ENCODE results near the gene MED29. TPM values are rescaled to one million over a fixed set of nuclear protein-coding genes. Genes with fewer than 3 reads are reported as not detected.

The MED29 gene
- total RNA-seq, 1 experiment from 2014 or later, result 37.1 TPM

DNA sequence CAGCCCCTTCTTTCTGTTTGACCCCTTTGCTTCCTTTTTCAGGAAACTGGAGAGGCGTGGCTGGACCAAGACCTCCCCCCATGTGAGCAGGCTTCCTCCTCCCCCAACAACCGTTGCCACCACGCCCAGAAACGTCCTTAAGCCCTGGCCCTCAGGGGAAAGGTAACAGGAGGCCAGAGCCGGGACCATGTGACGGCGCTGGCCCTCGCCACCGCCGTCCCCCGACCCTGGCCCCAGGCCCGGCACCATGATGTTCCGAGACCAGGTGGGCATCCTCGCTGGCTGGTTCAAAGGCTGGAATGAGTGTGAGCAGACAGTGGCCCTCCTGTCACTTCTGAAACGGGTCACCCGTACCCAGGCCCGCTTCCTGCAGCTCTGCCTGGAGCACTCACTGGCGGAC is 34.5 kb upstream of the MED29 start:
- no peak overlapping the region for H3K4me3 ChIP-seq (ENCODE audit: low read depth, low read length, poor library complexity, severe bottlenecking)
- no peaks in the 10 kb centered on the region for H3K4me1 ChIP-seq (ENCODE audit: insufficient read depth, low read length, poor library complexity, severe bottlenecking)
- CTCF ChIA-PET, result no interaction called here
- H3K36me3 ChIP-seq (ENCODE audit: insufficient read depth, low read length, poor library complexity, severe bottlenecking), result peaks cover 85% of the 10 kb centered on the region
- intact Hi-C loops (cut with micrococcal nuclease; ENCODE audit: unreplicated experiment), result no loop called here
- H3K27ac ChIP-seq (ENCODE audit: low read depth, low read length, poor library complexity, severe bottlenecking), result no peak overlapping the region
- POLR2A ChIA-PET (ENCODE audit: low non-redundant PET), result no interaction called here
- TF ChIP-seq, protein P1, sequence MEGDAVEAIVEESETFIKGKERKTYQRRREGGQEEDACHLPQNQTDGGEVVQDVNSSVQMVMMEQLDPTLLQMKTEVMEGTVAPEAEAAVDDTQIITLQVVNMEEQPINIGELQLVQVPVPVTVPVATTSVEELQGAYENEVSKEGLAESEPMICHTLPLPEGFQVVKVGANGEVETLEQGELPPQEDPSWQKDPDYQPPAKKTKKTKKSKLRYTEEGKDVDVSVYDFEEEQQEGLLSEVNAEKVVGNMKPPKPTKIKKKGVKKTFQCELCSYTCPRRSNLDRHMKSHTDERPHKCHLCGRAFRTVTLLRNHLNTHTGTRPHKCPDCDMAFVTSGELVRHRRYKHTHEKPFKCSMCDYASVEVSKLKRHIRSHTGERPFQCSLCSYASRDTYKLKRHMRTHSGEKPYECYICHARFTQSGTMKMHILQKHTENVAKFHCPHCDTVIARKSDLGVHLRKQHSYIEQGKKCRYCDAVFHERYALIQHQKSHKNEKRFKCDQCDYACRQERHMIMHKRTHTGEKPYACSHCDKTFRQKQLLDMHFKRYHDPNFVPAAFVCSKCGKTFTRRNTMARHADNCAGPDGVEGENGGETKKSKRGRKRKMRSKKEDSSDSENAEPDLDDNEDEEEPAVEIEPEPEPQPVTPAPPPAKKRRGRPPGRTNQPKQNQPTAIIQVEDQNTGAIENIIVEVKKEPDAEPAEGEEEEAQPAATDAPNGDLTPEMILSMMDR (conservative IDR thresholded peaks at IDR 0.05; ENCODE audit: low read depth, low read length), result no peak
- no peak for TF ChIP-seq EZH2 (IDR thresholded peaks at IDR 0.05; ENCODE audit: borderline replicate concordance, low read depth, low read length, poor library complexity, severe bottlenecking)
- DNase-seq (ENCODE audit: low spot score), result no peak
- H3K9me3 ChIP-seq (ENCODE audit: low read depth, low read length, poor library complexity, severe bottlenecking), result no peaks in the 10 kb centered on the region
- no peaks in the 10 kb centered on the region for H3K27me3 ChIP-seq (replicated peaks; ENCODE audit: insufficient read depth, low read depth, low read length, poor library complexity)
- no TSS peak for BruUV-seq (replicated peaks)

DNA sequence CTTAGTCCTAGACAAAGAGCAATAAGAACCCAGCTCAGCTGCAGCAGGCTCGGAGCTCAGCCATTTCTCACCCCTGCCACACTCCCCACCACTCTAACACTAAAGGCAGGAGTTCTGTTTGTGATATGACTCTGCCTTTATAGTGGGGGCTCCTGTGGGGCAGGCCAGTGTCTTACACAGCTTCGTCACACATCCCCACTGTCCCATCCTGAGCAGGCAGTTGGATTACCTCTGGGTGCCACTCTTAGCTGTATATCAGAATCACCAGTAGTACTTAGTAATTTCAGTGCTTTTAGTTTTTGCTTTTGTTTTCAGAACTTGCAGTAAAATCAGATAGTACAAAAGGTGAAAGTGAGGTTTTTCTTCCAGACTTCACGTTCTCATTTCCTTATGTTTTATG is 32.2 kb upstream of the MED29 start:
- intact Hi-C loops (cut with micrococcal nuclease; ENCODE audit: unreplicated experiment), result no loop called here
- H3K27ac ChIP-seq (ENCODE audit: low read depth, low read length, poor library complexity, severe bottlenecking), result no peak overlapping the region
- H3K9me3 ChIP-seq (ENCODE audit: low read depth, low read length, poor library complexity, severe bottlenecking), result no peaks in the 10 kb centered on the region
- BruUV-seq (replicated peaks), result no TSS peak
- H3K4me1 ChIP-seq (ENCODE audit: insufficient read depth, low read length, poor library complexity, severe bottlenecking), result peaks cover 13% of the 10 kb centered on the region
- TF ChIP-seq EZH2 (IDR thresholded peaks at IDR 0.05; ENCODE audit: borderline replicate concordance, low read depth, low read length, poor library complexity, severe bottlenecking), result no peak
- TF ChIP-seq, protein P1 (conservative IDR thresholded peaks at IDR 0.05; ENCODE audit: low read depth, low read length), result no peak
- H3K36me3 ChIP-seq (ENCODE audit: insufficient read depth, low read length, poor library complexity, severe bottlenecking), result peaks cover 71% of the 10 kb centered on the region
- H3K4me3 ChIP-seq (ENCODE audit: low read depth, low read length, poor library complexity, severe bottlenecking), result no peak overlapping the region
- ChIA-PET CTCF (no interaction called here), POLR2A (ENCODE audit: low non-redundant PET) (no interaction called here)
- H3K27me3 ChIP-seq (replicated peaks; ENCODE audit: insufficient read depth, low read depth, low read length, poor library complexity), result no peaks in the 10 kb centered on the region
- no peak for DNase-seq (ENCODE audit: low spot score)

DNA sequence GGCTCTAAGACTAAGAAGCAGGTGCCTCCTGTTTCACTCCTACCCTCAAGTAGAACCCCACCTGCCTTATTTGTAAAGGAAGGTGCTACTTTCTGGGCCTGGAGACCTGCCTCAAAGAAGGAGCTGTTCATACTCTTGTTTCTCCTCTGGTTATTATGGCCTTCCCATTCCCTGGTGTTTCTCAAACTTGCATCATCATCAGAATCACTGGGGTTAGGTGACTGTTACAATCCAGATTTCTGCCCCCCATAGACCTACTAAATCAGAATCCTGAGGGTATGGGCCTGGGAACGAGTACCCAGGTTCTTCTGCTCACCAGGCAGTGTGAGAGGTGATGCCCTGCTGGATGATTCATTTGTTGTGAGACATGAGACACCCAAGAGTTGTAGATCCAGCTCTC is 30.6 kb upstream of the MED29 start:
- Histone ChIP-seq H3K4me1 (ENCODE audit: insufficient read depth, low read length, poor library complexity, severe bottlenecking) (peaks cover 16% of the 10 kb centered on the region), H3K27ac (ENCODE audit: low read depth, low read length, poor library complexity, severe bottlenecking) (no peak overlapping the region), H3K27me3 (replicated peaks; ENCODE audit: insufficient read depth, low read depth, low read length, poor library complexity) (no peaks in the 10 kb centered on the region), H3K4me3 (ENCODE audit: low read depth, low read length, poor library complexity, severe bottlenecking) (no peak overlapping the region), H3K36me3 (ENCODE audit: insufficient read depth, low read length, poor library complexity, severe bottlenecking) (peaks cover 63% of the 10 kb centered on the region), H3K9me3 (ENCODE audit: low read depth, low read length, poor library complexity, severe bottlenecking) (no peaks in the 10 kb centered on the region)
- BruUV-seq (replicated peaks), result no TSS peak
- POLR2A ChIA-PET (ENCODE audit: low non-redundant PET), result no interaction called here
- TF ChIP-seq, protein P1 (conservative IDR thresholded peaks at IDR 0.05; ENCODE audit: low read depth, low read length), result no peak
- no peak for TF ChIP-seq EZH2 (IDR thresholded peaks at IDR 0.05; ENCODE audit: borderline replicate concordance, low read depth, low read length, poor library complexity, severe bottlenecking)
- intact Hi-C loops (cut with micrococcal nuclease; ENCODE audit: unreplicated experiment), result no loop called here
- CTCF ChIA-PET, result no interaction called here
- DNase-seq (ENCODE audit: low spot score), result no peak

Data from A673 (cell line).